ENCODE data around the gene CPSF4L.
"Not testable (repeated sequence)": the region's sequence is repeated elsewhere in the genome, so short reads cannot be mapped to it uniquely, and the experiment has no call there.

CPSF4L gene

GRCh38 chr17:73261617-73261951, at the start of gene CPSF4L:
TSS of gene CPSF4L (minus strand) at chr17:73261880. CDS start at chr17:73261818, 62 bp downstream.
- DNase-seq: no peak
- intact Hi-C loops (cut with DNase I): loop anchor here (5.0 kb wide), 1 partner anchor 51 kb away; the partner anchor contains the start of gene CDC42EP4

GRCh38 chr17:73311428-73311780, 49.7 kb upstream of the CPSF4L start:
- DNase-seq: peak in 3 of 10 donors; percentile 25 to 47 (median 36)
- intact Hi-C loops (cut with DNase I): loop anchor here (2.0 to 5.0 kb wide), 3 partner anchors 31 to 59 kb away; partner anchors contain the start of gene CPSF4L

- intact Hi-C loops (cut with DNase I): loop anchor here (2.0 to 5.0 kb wide), 3 partner anchors 33 to 61 kb away; partner anchors contain the start of gene CPSF4L
- peak in 2 of 10 donors; percentile 69 to 74 for DNase-seq
Observed at GRCh38 chr17:73309727-73310596, 48.3 kb upstream of the CPSF4L start.

- intact Hi-C loops (cut with DNase I): not testable (repeated sequence)
- DNase-seq: peak in 2 of 10 donors; percentile 35 to 52
Observed at GRCh38 chr17:73308959-73309358, 47.3 kb upstream of the CPSF4L start.

GRCh38 chr17:73308017-73308823, 46.5 kb upstream of the CPSF4L start:
- intact Hi-C loops (cut with DNase I): no loop called here
- peak in 2 of 10 donors; percentile 77 to 79 for DNase-seq

- intact Hi-C loops (cut with DNase I): no loop called here
- peak; percentile 31 to 93 (median 59) for DNase-seq
Observed at GRCh38 chr17:73307130-73307529, 45.5 kb upstream of the CPSF4L start.

GRCh38 chr17:73305845-73306836, 44.5 kb upstream of the CPSF4L start:
- DNase-seq: peak in 1 of 10 donors; percentile 14
- intact Hi-C loops (cut with DNase I): no loop called here

GRCh38 chr17:73304971-73305812, 43.5 kb upstream of the CPSF4L start:
- peak in 4 of 10 donors; percentile 24 to 88 (median 30) for DNase-seq
- intact Hi-C loops (cut with DNase I): no loop called here

GRCh38 chr17:73304438-73304837, 42.8 kb upstream of the CPSF4L start:
- intact Hi-C loops (cut with DNase I): no loop called here
- no peak for DNase-seq

GRCh38 chr17:73302189-73302588, 40.5 kb upstream of the CPSF4L start:
- intact Hi-C loops (cut with DNase I): no loop called here
- DNase-seq: no peak

GRCh38 chr17:73301369-73301768, 39.7 kb upstream of the CPSF4L start:
- intact Hi-C loops (cut with DNase I): no loop called here
- no peak for DNase-seq

GRCh38 chr17:73300392-73300791, 38.7 kb upstream of the CPSF4L start:
- DNase-seq: no peak
- intact Hi-C loops (cut with DNase I): no loop called here

GRCh38 chr17:73297934-73298861, 36.5 kb upstream of the CPSF4L start:
- DNase-seq: peak in 1 of 10 donors; percentile 41
- intact Hi-C loops (cut with DNase I): no loop called here

GRCh38 chr17:73293480-73293911, 31.8 kb upstream of the CPSF4L start:
- intact Hi-C loops (cut with DNase I): no loop called here
- DNase-seq: peak in 2 of 10 donors; percentile 74 to 79

- DNase-seq: peak in 2 of 10 donors; percentile 20 to 30
- intact Hi-C loops (cut with DNase I): no loop called here
Observed at GRCh38 chr17:73293031-73293430, 31.4 kb upstream of the CPSF4L start.

GRCh38 chr17:73292031-73292531, 30.4 kb upstream of the CPSF4L start:
- intact Hi-C loops (cut with DNase I): no loop called here
- peak in 8 of 10 donors; percentile 37 to 90 (median 56) for DNase-seq

GRCh38 chr17:73291260-73291801, 29.7 kb upstream of the CPSF4L start:
- intact Hi-C loops (cut with DNase I): no loop called here
- DNase-seq: peak in 2 of 10 donors; percentile 59 to 66
